Duodenal mucosa (tissue), 2 donors: ENCODE results near the gene PNPLA2.

Experiments used
- H3K27ac ChIP-seq: one replicate; pipeline ENCODE4 v1.7.0; 2013; ENCODE audit warnings: low read depth, low read length
- H3K27me3 ChIP-seq, 2 donors: one replicate each; pipeline ENCODE4 v1.7.0; 2013; ENCODE audit warnings: low read length in 2 of 2, control low read depth in 1 of 2; ENCODE audit not compliant: insufficient read depth in 2 of 2, control insufficient read depth in 1 of 2
- H3K36me3 ChIP-seq, 2 donors: one replicate each; pipeline ENCODE4 v1.7.0; 2013; ENCODE audit warnings: low read length in 2 of 2, control low read depth in 1 of 2; ENCODE audit not compliant: insufficient read depth in 2 of 2, control insufficient read depth in 1 of 2
- H3K4me1 ChIP-seq, 2 donors: one replicate each; pipeline ENCODE4 v1.7.0; 2013; ENCODE audit warnings: low read length in 2 of 2, control low read depth in 1 of 2; ENCODE audit not compliant: insufficient read depth in 2 of 2, control insufficient read depth in 1 of 2
- H3K4me3 ChIP-seq, 2 donors: one replicate each; pipeline ENCODE4 v1.7.0; 2013; ENCODE audit warnings: low read length in 2 of 2, low read depth in 1 of 2
- H3K9ac ChIP-seq, 2 donors: one replicate each; pipeline ENCODE4 v1.7.0; 2013; ENCODE audit warnings: low read length in 2 of 2, low read depth in 1 of 2
- H3K9me3 ChIP-seq, 2 donors: one replicate each; pipeline ENCODE4 v1.7.0; 2013; ENCODE audit warnings: low read length in 2 of 2, control low read depth in 1 of 2; ENCODE audit not compliant: control insufficient read depth in 1 of 2

PNPLA2 gene

GRCh38 chr11:820655-821511 lies 2.2 kb downstream of the PNPLA2 start:
- H3K27ac ChIP-seq = peak overlapping the region; percentile 96
- peaks cover 37 to 38% of the 10 kb centered on the region in 2 donors for H3K4me1 ChIP-seq
- H3K27me3 ChIP-seq = no peaks in the 10 kb centered on the region
- peaks cover 0 to 5% of the 10 kb centered on the region in 2 donors for H3K36me3 ChIP-seq
- no peaks in the 10 kb centered on the region for H3K9me3 ChIP-seq
- peak overlapping the region; percentile 73 to 76 for H3K9ac ChIP-seq
- peak overlapping the region; percentile 64 to 87 for H3K4me3 ChIP-seq

- peak overlapping the region; percentile 96 for H3K27ac ChIP-seq
- H3K9me3 ChIP-seq = no peaks in the 10 kb centered on the region
- H3K9ac ChIP-seq = peak overlapping the region; percentile 73 to 76
- peaks cover 0 to 5% of the 10 kb centered on the region in 2 donors for H3K36me3 ChIP-seq
- H3K4me1 ChIP-seq = peaks cover 43 to 44% of the 10 kb centered on the region in 2 donors
- H3K27me3 ChIP-seq = no peaks in the 10 kb centered on the region
- peak overlapping the region; percentile 64 to 87 for H3K4me3 ChIP-seq
These were observed 3.0 kb downstream of the PNPLA2 start for GRCh38 chr11:821512-822371.

GRCh38 chr11:823441-824291 lies 5.0 kb downstream of the PNPLA2 start:
- Histone ChIP-seq H3K9me3 (no peaks in the 10 kb centered on the region), H3K4me1 (peaks cover 48 to 53% of the 10 kb centered on the region in 2 donors), H3K27ac (no peak overlapping the region), H3K4me3 (no peak overlapping the region), H3K27me3 (no peaks in the 10 kb centered on the region), H3K36me3 (peaks cover 0 to 5% of the 10 kb centered on the region in 2 donors), H3K9ac (no peak overlapping the region)

GRCh38 chr11:824292-824880 lies 5.7 kb downstream of the PNPLA2 start:
- H3K36me3 ChIP-seq = peaks cover 0 to 5% of the 10 kb centered on the region in 2 donors
- H3K4me1 ChIP-seq = peaks cover 55 to 56% of the 10 kb centered on the region in 2 donors
- no peak overlapping the region for H3K9ac ChIP-seq
- no peak overlapping the region for H3K27ac ChIP-seq
- no peaks in the 10 kb centered on the region for H3K27me3 ChIP-seq
- no peak overlapping the region for H3K4me3 ChIP-seq
- no peaks in the 10 kb centered on the region for H3K9me3 ChIP-seq

GRCh38 chr11:824942-825341 lies 6.2 kb downstream of the PNPLA2 start:
- H3K27me3 ChIP-seq = no peaks in the 10 kb centered on the region
- H3K4me3 ChIP-seq = no peak overlapping the region
- H3K4me1 ChIP-seq = peaks cover 59 to 61% of the 10 kb centered on the region in 2 donors
- peaks cover 0 to 5% of the 10 kb centered on the region in 2 donors for H3K36me3 ChIP-seq
- no peak overlapping the region for H3K27ac ChIP-seq
- no peak overlapping the region for H3K9ac ChIP-seq
- no peaks in the 10 kb centered on the region for H3K9me3 ChIP-seq

GRCh38 chr11:825366-826226 lies 6.9 kb downstream of the PNPLA2 start:
- Histone ChIP-seq H3K36me3 (peaks cover 0 to 5% of the 10 kb centered on the region in 2 donors), H3K9me3 (no peaks in the 10 kb centered on the region), H3K27me3 (no peaks in the 10 kb centered on the region), H3K27ac (peak overlapping the region; percentile 42), H3K4me1 (peaks cover 59 to 63% of the 10 kb centered on the region in 2 donors), H3K9ac (peak overlapping the region; percentile 51 to 54), H3K4me3 (no peak overlapping the region)

- Histone ChIP-seq H3K27me3 (no peaks in the 10 kb centered on the region), H3K36me3 (peaks cover 0 to 5% of the 10 kb centered on the region in 2 donors), H3K27ac (peak overlapping the region; percentile 42), H3K9ac (peak overlapping the region in 1 of 2 donors; percentile 54), H3K9me3 (no peaks in the 10 kb centered on the region), H3K4me1 (peaks cover 57 to 63% of the 10 kb centered on the region in 2 donors), H3K4me3 (peak overlapping the region in 1 of 2 donors; percentile 65)
These were observed 7.5 kb downstream of the PNPLA2 start for GRCh38 chr11:826227-826621.

- Histone ChIP-seq H3K9ac (peak overlapping the region; percentile 80 to 83), H3K4me1 (peaks cover 57 to 61% of the 10 kb centered on the region in 2 donors), H3K27me3 (no peaks in the 10 kb centered on the region), H3K4me3 (peak overlapping the region; percentile 65), H3K9me3 (no peaks in the 10 kb centered on the region), H3K27ac (peak overlapping the region; percentile 92), H3K36me3 (peaks cover 0 to 5% of the 10 kb centered on the region in 2 donors)
These were observed 8.1 kb downstream of the PNPLA2 start for GRCh38 chr11:826836-827145.
